Peyer's patch (tissue), 4 donors: ENCODE data around the gene ATP5PB.

Experiments used
- CTCF ChIP-seq, 6 experiments: fragments of 450-650 bp in 4 of 6; fragments of 200-600 bp in 2 of 6; sonication (generic) in 1 of 6; IDR thresholded peaks; one replicate each; pipeline ENCODE4 v1.5.1; 2017 to 2019; ENCODE audit warnings: antibody characterized with exemption in 6 of 6, mild to moderate bottlenecking in 3 of 6, moderate library complexity in 1 of 6
- POLR2A ChIP-seq, 2 donors: fragments of 450-650 bp; IDR thresholded peaks; one replicate each; pipeline ENCODE4 v1.5.1; 2017; ENCODE audit warnings: antibody characterized with exemption in 2 of 2, mild to moderate bottlenecking in 2 of 2, moderate library complexity in 2 of 2

- no peak for TF ChIP-seq POLR2A (IDR thresholded peaks at IDR 0.05)
- no peak for TF ChIP-seq CTCF (IDR thresholded peaks at IDR 0.05)
Measured at GRCh38 chr1:111487133-111487532, 37.9 kb downstream of the ATP5PB start.
